Neural cell (in vitro differentiated cells): ENCODE measurements around the gene EYA4. TPM values are rescaled to one million over a fixed set of nuclear protein-coding genes. Genes with fewer than 3 reads are reported as not detected.
A peak's percentile ranks its signal among the peaks of the same experiment; 100 is the strongest.

Experiments
- H2AFZ ChIP-seq: fragments of 200-600, 300-800 bp; sonication (generic), shearing (Covaris generic); 2 replicates; pipeline ENCODE4 v1.6.0; 2014; ENCODE audit warnings: low read depth, mild to moderate bottlenecking, antibody characterized with exemption, low read length, moderate library complexity
- H3F3A ChIP-seq: fragments of 200-600 bp; shearing (Covaris generic); 2 replicates; pipeline ENCODE4 v1.6.1; 2016; ENCODE audit warnings: mild to moderate bottlenecking, moderate library complexity, mixed read lengths, antibody characterized with exemption, low read length; ENCODE audit not compliant: insufficient read depth, poor library complexity, severe bottlenecking
- H3K27ac ChIP-seq: fragments of 200-600, 300-800 bp; sonication (generic), shearing (Covaris generic); 2 replicates; pipeline ENCODE4 v1.5.1; 2014; ENCODE audit warnings: mild to moderate bottlenecking, low read length, moderate library complexity
- H3K27me3 ChIP-seq: fragments of 300-800, 200-600 bp; sonication (generic), shearing (Covaris generic); 2 replicates; pipeline ENCODE4 v1.6.0; 2014; ENCODE audit warnings: mild to moderate bottlenecking, low read depth, low read length, moderate library complexity; ENCODE audit not compliant: insufficient read depth
- H3K36me3 ChIP-seq: fragments of 300-800, 200-600 bp; sonication (generic), shearing (Covaris generic); 2 replicates; pipeline ENCODE4 v1.5.1; 2014; ENCODE audit warnings: mild to moderate bottlenecking, antibody characterized with exemption, low read length, moderate library complexity; ENCODE audit not compliant: insufficient read depth
- H3K4me2 ChIP-seq: fragments of 300-800, 200-600 bp; sonication (generic), shearing (Covaris generic); 2 replicates; pipeline ENCODE4 v1.6.0; 2014; ENCODE audit warnings: mild to moderate bottlenecking, low read length
- H3K4me3 ChIP-seq: fragments of 300-800, 200-600 bp; sonication (generic), shearing (Covaris generic); 2 replicates; pipeline ENCODE4 v1.5.1; 2014; ENCODE audit warnings: mild to moderate bottlenecking, low read length, moderate library complexity
- H3K79me2 ChIP-seq: fragments of 200-600 bp; shearing (Covaris generic); replicated peaks from 2 replicates; pipeline ENCODE4 v1.6.0; 2014; ENCODE audit warnings: mild to moderate bottlenecking, low read length, moderate library complexity; ENCODE audit not compliant: insufficient read depth
- H3K9ac ChIP-seq: fragments of 300-800, 200-600 bp; sonication (generic), shearing (Covaris generic); 2 replicates; pipeline ENCODE4 v1.6.1; 2016; ENCODE audit warnings: mild to moderate bottlenecking, low read length, mixed read lengths
- H3K9me2 ChIP-seq: fragments of 200-600 bp; shearing (Covaris generic); 2 replicates; pipeline ENCODE4 v1.6.1; 2016; ENCODE audit warnings: mild to moderate bottlenecking, low read length, mixed read lengths; ENCODE audit not compliant: insufficient read depth
- H3K9me3 ChIP-seq: fragments of 200-600, 300-800 bp; sonication (generic), shearing (Covaris generic); 2 replicates; pipeline ENCODE4 v1.6.1; 2016; ENCODE audit warnings: mild to moderate bottlenecking, mixed run types, low read length, moderate library complexity, mixed read lengths
- H4K20me1 ChIP-seq: fragments of 200-600 bp; shearing (Covaris generic); 2 replicates; pipeline ENCODE4 v1.6.1; 2016; ENCODE audit warnings: mild to moderate bottlenecking, mixed run types; ENCODE audit not compliant: insufficient read depth
- CTCF ChIP-seq: fragments of 450-650 bp; IDR thresholded peaks from 2 replicates; pipeline ENCODE4 v1.5.1; 2014; ENCODE audit warnings: antibody characterized with exemption, mild to moderate bottlenecking, moderate library complexity; ENCODE audit not compliant: poor library complexity, severe bottlenecking
- EP300 ChIP-seq: fragments of 450-650 bp; conservative IDR thresholded peaks from 2 replicates; pipeline ENCODE4 v1.6.1; 2014; ENCODE audit warnings: antibody characterized with exemption, mild to moderate bottlenecking, moderate library complexity; ENCODE audit not compliant: poor library complexity, severe bottlenecking
- EZH2 ChIP-seq: fragments of 200-600, 300-800 bp; shearing (Covaris generic), sonication (generic); IDR thresholded peaks from 2 replicates; pipeline ENCODE4 v1.6.1; 2014; ENCODE audit warnings: antibody characterized with exemption, low read length, borderline replicate concordance, mild to moderate bottlenecking; ENCODE audit not compliant: insufficient read depth, poor library complexity, severe bottlenecking
- MXI1 ChIP-seq: fragments of 450-650 bp; conservative IDR thresholded peaks from 2 replicates; pipeline ENCODE4 v1.6.1; 2014; ENCODE audit warnings: antibody characterized with exemption, mild to moderate bottlenecking; ENCODE audit not compliant: poor library complexity, severe bottlenecking
- POLR2AphosphoS5 ChIP-seq: IDR thresholded peaks from 2 replicates; pipeline ENCODE4 v1.6.1; 2012
- RAD21 ChIP-seq: fragments of 450-650 bp; conservative IDR thresholded peaks from 2 replicates; pipeline ENCODE4 v1.6.1; 2014; ENCODE audit warnings: antibody characterized with exemption, mild to moderate bottlenecking, moderate library complexity
- REST ChIP-seq: IDR thresholded peaks from 2 replicates; pipeline ENCODE4 v1.6.1; 2012; ENCODE audit warnings: borderline replicate concordance
- SMC3 ChIP-seq: fragments of 450-650 bp; conservative IDR thresholded peaks from 2 replicates; pipeline ENCODE4 v1.6.1; 2014; ENCODE audit warnings: antibody characterized with exemption, mild to moderate bottlenecking, moderate library complexity; ENCODE audit not compliant: poor library complexity
- TAF1 ChIP-seq: IDR thresholded peaks from 2 replicates; pipeline ENCODE4 v1.6.1; 2012; ENCODE audit warnings: low read depth
- polyA plus RNA-seq: library from polyadenylated mRNA; depleted of rRNA; stranded (reverse); fragments of >200 nt; gene quantifications from 2 replicates; pipeline ENCODE4 v1.2.3, GENCODE V29; 2014

The EYA4 gene
- polyA plus RNA-seq, 1 donor from 2014 or later = 2.6 TPM

- Histone ChIP-seq H2AFZ (no peak overlapping the region), H3K36me3 (no peaks in the 10 kb centered on the region), H3F3A (no peaks in the 10 kb centered on the region), H3K4me3 (peak overlapping the region; percentile 76), H3K9me2 (no peaks in the 10 kb centered on the region), H3K79me2 (peaks cover 16% of the 10 kb centered on the region), H3K9me3 (no peaks in the 10 kb centered on the region), H3K4me2 (peak overlapping the region; percentile 89), H3K9ac (peak overlapping the region; percentile 27), H3K27ac (no peak overlapping the region), H4K20me1 (no peaks in the 10 kb centered on the region), H3K27me3 (peaks cover 50% of the 10 kb centered on the region)
- TF ChIP-seq EP300 (no peak), SMC3 (no peak), CTCF (no peak), REST (no peak), POLR2AphosphoS5 (no peak), RAD21 (no peak), MXI1 (no peak), TAF1 (no peak), EZH2 (peak; percentile 9)
Observed at GRCh38 chr6:133241901-133242636, 912 bp downstream of the EYA4 start.

GRCh38 chr6:133242637-133243585 lies 1.8 kb downstream of the EYA4 start:
- H3K4me2 ChIP-seq = peak overlapping the region; percentile 89
- no peaks in the 10 kb centered on the region for H3K9me3 ChIP-seq
- H3K36me3 ChIP-seq = no peaks in the 10 kb centered on the region
- H3F3A ChIP-seq = no peaks in the 10 kb centered on the region
- H3K9me2 ChIP-seq = no peaks in the 10 kb centered on the region
- H3K9ac ChIP-seq = no peak overlapping the region
- H2AFZ ChIP-seq = no peak overlapping the region
- H3K4me3 ChIP-seq = peak overlapping the region; percentile 76
- no peaks in the 10 kb centered on the region for H4K20me1 ChIP-seq
- TF ChIP-seq POLR2AphosphoS5 = peak; percentile 26
- TF ChIP-seq REST = no peak
- peak; percentile 16 for TF ChIP-seq MXI1
- no peak overlapping the region for H3K27ac ChIP-seq
- H3K27me3 ChIP-seq = peaks cover 50% of the 10 kb centered on the region
- H3K79me2 ChIP-seq = peaks cover 16% of the 10 kb centered on the region
